Eye (tissue), 1 donor: ENCODE measurements around the gene GPR155.
"Not testable (repeated sequence)": the region's sequence is repeated elsewhere in the genome, so short reads cannot be mapped to it uniquely, and the experiment has no call there.

ENCODE experiments used
- DNase-seq: peaks from one replicate; pipeline ENCODE4 v3.0.0-alpha.2; 2015

GPR155 gene

DNA sequence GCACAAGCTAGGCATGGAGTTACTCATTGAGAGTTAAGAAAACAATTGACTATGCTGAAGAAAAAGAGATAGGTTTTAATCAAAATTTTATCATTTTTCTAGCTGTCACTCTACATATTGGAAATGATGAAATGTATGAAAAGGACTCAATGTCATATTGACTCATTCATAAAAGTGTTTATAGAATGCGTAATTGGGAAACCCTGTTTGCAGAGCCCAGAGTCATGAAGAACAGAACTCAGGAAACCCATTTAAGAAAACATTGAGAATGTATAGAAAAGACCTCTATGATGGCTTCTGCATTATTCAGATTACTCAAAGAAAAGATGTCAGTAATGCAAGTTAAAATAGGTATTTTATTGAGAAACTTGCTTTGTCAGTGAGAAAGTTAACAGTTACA, 54.9 kb downstream of the GPR155 start:
- no peak for DNase-seq

DNA sequence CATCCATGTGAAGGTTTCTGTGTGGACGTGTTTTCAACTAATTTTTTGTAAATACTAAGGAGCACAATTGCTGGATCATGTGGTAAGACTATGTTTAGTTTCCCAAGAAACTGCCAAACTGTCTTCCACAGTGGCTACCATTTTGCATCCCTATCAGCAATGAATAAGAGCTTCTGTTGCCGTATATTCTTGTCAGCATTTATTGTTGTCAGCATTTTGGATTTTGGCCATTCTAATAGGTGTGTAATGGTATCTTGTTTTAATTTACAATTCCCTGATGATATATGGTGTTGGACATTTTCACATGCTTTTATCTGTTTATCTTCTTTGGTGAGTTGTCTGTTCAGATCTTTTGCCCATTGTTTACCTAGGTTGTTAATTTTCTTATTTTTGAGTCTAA, 56.8 kb downstream of the GPR155 start:
- no peak for DNase-seq

DNA sequence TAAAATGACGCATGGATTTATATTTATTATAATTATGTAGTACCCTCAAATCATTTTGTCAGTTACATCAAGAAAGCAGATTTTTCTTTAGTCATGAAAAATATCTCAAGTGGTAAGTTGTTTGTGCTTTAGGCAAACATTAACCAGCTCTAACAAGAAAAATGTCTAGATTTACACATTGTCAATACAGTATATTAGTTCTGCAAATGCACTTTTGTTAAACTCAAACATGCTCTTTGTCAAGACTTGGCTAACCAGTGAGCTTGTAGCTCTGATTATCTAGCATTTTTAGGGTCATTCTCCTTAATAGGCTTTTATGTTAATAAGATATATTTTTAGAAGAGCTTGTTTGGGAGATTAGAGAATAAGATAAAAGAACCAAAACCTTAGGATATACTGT, 58.6 kb downstream of the GPR155 start:
- no peak for DNase-seq

DNA sequence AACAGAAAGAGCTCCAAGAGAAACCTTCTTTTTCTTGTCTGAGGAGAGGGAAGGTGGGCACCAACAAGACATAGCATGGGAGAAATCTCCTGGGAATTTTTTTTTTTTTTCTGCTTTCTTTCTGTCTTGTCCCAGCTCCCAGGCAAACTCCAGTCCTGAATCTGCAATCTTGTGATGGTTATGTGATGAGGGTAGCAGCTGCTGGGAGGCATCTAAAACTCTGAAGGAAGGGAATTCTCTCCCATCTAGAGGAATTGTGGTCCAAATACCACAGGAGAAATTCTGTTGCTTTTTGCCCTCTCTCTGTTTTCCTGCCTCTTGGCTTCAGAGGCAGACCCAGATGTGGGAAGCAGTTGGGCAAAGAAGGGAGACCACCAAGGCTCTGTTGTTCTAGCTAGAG, 74.6 kb downstream of the GPR155 start:
- DNase-seq: no peak

DNA sequence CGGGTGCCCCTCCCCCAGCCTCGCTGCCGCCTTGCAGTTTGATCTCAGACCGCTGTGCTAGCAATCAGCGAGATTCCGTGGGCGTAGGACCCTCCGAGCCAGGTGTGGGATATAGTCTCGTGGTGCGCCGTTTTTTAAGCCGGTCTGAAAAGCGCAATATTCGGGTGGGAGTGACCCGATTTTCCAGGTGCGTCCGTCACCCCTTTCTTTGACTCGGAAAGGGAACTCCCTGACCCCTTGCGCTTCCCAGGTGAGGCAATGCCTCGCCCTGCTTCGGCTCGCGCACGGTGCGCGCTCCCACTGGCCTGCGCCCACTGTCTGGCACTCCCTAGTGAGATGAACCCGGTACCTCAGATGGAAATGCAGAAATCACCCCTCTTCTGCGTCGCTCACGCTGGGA, 76.8 kb downstream of the GPR155 start:
- not testable (repeated sequence) for DNase-seq

DNA sequence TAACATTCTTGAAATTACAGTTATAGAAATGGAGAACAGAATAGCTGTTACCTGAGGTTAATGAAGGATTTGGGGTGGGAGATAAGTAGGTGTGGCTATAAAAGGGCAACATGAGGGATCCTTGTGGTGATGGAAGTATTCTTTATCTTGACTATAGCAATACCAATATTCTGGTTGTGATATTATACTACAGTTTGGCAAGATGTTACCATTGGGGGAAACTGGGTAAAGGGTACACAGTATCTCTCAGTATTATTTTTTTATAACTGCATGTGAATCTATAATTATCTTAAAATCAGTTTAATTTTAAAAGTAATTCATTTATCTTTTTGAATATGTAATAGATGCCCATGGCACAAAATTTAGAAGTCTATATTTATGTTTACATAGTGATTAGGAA, 83.2 kb downstream of the GPR155 start:
- DNase-seq: no peak

DNA sequence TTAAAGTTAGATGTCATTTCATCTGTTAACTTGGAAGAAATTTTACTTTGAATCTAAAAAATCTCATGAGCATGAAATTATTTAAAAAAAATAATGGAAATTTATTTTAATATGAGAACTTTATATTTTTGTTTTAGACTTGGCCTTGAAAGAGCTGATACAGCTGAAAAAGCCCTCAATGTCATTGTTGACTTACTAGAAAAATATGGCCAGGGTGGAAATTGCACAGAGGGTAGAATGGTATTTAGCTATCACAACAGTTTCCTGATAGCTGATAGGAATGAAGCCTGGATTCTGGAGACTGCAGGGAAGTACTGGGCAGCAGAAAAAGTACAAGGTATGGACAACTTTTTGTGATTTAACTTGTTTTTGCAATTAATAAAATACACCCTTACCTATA, 86.0 kb downstream of the GPR155 start:
- no peak for DNase-seq

DNA sequence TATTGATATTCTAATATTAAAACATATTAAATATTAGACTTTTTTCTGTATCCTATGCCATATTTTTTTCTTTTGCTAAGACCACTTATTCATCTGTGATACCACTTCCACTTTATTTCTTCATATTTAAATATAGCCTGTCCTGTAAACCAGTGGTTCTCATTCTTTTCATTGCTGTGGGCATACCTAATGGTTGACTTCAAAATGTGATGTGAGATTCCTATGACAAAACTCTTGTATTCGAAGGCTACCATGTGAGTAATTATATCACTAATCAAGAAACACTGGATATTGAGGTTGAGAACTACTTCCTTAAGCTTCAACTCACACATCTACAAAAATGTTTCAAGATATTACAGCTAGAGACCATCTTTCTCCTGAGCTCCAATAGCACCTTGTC, 87.7 kb downstream of the GPR155 start:
- DNase-seq: no peak

DNA sequence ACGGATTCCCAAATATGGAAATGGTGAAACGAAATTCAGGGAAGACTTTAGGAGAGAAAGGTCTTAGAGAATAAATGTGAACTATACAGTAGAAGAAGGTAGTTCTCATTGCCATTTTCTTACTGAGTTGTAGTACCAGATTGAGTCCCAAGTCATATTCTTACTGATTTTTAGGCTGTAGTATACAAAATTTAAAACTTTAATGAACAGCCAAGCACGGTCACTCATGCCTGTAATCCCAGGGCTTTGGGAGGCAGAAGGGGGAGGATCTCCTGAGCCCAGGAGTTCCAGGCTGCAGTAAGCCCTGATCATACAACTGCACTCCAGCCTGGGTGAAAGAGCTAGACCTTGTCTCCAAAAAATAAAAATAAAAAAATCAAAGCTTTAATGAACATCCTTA, 89.1 kb downstream of the GPR155 start:
- no peak for DNase-seq

DNA sequence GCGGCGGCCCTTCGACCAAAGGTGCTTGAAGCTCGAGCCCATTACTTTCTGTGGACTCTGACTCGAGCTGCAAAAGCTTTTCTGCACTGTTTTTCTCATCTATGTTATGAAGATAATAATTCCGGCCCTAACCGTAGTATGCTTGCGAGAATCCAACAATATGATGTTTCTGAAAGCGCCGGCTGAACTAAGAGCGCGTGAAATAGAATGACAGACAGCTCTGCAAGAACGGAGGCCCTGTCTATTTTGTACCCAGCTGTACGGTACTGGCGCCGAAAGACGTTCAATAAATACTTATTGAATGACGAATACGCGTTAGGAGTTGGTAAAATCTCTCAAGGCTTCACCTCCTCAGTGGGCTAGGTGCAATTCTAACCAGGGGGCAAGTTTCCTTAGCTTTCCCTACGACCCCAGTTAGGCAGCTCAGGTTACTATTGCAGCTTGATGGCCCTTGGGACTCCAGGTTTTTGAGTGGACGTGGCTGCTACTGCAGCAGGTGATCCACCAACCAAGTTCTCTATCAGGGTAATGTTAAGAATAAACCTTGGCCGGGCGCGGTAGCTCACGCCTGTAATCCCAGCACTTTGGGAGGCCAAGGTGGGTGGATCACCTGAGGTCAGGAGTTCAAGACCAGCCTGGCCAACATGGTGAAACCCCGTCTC, 90.7 kb downstream of the GPR155 start:
- no peak for DNase-seq

DNA sequence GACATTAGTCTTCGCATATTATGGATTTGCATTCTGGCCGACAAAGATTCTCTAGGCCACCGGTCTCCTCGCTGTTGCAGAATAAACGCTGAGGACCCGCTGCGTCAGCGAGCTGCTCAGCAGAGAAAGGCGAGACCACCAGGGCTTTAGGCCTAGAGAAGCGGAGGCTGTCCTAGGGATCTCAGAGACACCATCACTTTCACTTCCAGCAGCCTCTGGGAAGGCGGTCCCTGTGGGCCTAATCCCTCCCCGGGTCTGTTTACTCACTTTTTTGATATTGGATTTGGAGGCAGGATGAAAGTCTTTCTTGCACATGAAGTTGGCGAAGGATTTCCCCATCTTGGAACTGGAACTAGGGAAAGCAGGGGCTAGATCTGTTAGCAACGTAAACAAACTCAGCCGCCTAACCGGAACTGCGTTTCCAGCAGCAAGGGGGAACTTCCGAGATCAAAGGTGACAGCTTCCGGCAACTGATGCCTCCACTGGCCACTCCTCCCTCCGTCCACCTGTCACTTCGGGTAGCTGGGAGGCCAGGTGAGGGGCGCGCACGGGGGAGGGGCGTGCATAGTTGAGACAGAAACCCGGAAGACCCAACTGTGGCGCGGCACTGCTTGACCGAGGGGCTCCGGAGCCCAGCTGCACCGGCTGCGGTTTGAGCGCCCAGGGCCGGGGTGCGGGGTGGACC, 91.4 kb downstream of the GPR155 start, which contains the start of gene SCRN3:
Gene SCRN3, plus strand, starts transcription at position 447 of the 685 bp plus-strand sequence. CDS start 2,554 bp downstream, outside the sequence.
- DNase-seq: peak; percentile 93

DNA sequence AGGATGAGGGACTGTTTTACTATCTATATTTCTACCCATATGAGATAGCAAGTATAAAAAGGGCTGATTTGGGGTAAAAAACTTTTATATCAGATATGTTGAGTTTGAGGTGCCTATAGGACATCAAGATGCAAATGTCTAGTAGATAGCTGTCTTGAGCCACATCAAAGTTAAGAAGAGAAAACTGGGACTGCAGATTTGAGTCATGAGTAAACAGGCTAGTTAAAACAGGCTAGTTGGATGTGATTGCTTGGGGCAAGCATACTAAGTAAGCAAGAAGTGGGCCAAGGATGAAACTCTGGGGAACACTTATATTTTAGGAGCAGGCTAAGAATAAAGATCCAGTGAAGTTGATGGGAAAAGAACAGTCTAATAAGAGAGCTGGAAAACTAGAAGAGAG, 94.1 kb downstream of the GPR155 start:
- DNase-seq: no peak

DNA sequence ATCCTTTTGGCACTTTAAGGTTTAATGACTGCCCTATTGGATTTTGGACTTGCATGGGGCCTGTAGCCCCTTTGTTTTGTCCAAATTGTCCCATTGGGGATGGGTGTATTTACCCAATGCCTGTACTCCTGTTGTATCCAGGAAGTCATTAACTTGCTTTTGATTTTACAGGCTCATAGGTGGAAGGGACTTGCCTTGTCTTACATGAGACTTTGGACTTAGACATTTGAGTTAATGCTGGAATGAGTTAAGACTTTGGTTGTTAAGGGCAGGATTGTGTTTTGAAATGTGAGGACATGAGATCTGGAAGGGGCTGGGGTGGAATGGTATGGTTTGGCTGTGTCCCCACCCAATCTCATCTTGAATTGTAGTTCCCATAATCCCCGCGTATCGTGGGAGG, 96.5 kb downstream of the GPR155 start:
- not testable (repeated sequence) for DNase-seq

DNA sequence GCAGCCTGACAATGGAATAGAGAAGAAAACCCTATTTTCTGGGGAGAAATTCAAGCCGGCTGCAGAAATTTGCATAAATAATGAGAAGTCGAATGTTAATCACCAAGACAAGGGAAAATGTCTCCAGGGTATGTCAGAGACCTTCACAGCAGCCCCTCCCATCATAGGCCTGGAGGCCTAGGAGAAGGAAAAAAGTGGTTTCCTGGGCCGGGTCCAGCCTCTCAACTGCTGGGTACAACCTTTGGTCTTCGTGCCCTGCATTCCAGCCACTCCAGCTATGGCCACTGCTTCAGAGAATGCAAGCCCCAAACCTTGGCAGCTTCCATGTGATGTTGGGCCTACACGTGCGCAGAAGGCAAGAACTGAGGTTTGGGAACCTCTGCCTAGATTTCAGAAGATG, 97.3 kb downstream of the GPR155 start:
- DNase-seq: no peak

DNA sequence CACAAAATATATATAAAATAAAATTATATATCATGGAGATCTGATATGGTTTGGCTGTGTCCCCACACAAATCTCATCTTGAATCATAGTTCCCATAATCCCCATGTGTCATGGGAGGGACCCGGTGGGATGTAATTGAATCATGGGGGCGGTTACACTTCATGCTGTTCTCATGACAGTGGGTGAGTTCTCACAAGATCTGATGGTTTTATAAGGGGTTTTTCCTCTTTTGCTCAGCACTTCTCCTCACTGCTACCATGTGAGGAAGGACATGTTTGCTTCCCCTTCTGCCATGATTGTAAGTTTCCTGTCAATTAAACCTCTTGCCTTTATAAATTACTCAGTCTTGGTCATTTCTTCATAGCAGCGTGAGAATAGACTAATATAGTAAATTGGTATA, 98.1 kb downstream of the GPR155 start:
- DNase-seq: not testable (repeated sequence)

DNA sequence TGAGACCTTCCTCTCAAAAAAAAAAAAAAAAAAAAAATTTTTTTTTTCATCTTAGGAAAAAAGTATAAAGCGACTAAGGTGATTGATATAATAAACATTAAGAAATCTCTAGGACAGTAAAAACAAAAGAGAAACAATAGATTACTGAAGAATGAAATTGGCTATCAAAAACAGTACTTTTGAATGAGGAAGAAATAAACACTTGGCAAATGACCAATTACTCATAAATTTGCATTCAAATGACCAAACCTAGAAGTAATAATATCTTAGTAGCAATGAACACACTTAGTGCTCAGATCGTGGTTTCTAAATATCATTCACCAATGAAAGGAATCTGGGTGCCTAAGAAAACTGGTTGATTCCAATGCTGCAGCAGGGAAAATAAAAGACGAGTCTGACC, 101.6 kb downstream of the GPR155 start:
- DNase-seq: no peak

DNA sequence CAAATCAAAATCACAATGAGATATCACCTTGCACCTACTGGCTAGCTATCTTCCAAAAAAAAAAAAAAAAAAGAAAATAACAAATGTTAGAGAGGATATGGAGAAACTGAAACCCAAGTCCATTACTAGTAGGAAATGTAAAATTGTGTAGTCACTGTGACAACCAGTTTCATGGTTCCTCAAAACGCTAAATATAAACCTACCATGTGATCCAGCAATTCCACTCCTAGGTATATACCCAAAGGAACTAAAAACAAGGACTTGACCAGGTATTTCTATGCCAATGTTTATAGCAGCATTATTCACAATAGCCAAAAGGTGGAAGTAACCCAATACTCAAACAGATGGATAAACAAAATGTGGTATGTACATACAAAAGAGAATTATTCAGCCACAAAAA, 103.0 kb downstream of the GPR155 start:
- DNase-seq: no peak
